Keratinocyte (primary cell): ENCODE measurements around the gene KLK1. TPM values are rescaled to one million over a fixed set of nuclear protein-coding genes. Genes with fewer than 3 reads are reported as not detected.

ENCODE experiments used
- DNase-seq: peaks from one replicate; pipeline ENCODE4 v3.0.0-alpha.2; 2011; ENCODE audit warnings: low read depth, missing footprints, low spot score
- FAIRE-seq: peaks from 2 replicates; lab custom pipeline; 2011; peaks lifted over from hg19 to GRCh38; lab: Jason Lieb, UNC
- H2AFZ ChIP-seq: 2 replicates; pipeline ENCODE4 v1.6.0; 2012; ENCODE audit warnings: low read length, control low read depth, inconsistent platforms; ENCODE audit not compliant: control insufficient read depth
- H3K27ac ChIP-seq: 2 replicates; pipeline ENCODE4 v1.5.1; 2011; ENCODE audit warnings: low read length; ENCODE audit not compliant: control insufficient read depth, insufficient read depth
- H3K27me3 ChIP-seq: 3 replicates; pipeline ENCODE4 v1.6.0; 2011; ENCODE audit warnings: low read length; ENCODE audit not compliant: control insufficient read depth, insufficient read depth; ENCODE audit errors: extremely low read depth
- H3K36me3 ChIP-seq, 2 experiments: 2 replicates in 1 of 2; 3 replicates in 1 of 2; pipeline ENCODE4 v1.5.1; 2011; ENCODE audit warnings: low read length in 2 of 2, mild to moderate bottlenecking in 1 of 2; ENCODE audit not compliant: control insufficient read depth in 2 of 2, insufficient read depth in 2 of 2; ENCODE audit errors: extremely low read depth in 1 of 2
- H3K4me1 ChIP-seq: 3 replicates; pipeline ENCODE4 v1.5.1; 2011; ENCODE audit warnings: low read length; ENCODE audit not compliant: control insufficient read depth, insufficient read depth; ENCODE audit errors: extremely low read depth
- H3K4me2 ChIP-seq: 3 replicates; pipeline ENCODE4 v1.6.0; 2011; ENCODE audit warnings: low read depth, low read length; ENCODE audit not compliant: control insufficient read depth, insufficient read depth; ENCODE audit errors: extremely low read depth
- H3K4me3 ChIP-seq, 3 experiments: fragments of 200-600 bp in 1 of 3; sonication (generic) in 1 of 3; 2 replicates in 2 of 3; 3 replicates in 1 of 3; pipeline ENCODE4 v1.5.1; 2011 to 2016; ENCODE audit warnings: low read length in 3 of 3, mild to moderate bottlenecking in 3 of 3, control low read depth in 2 of 3, inconsistent platforms in 1 of 3, low read depth in 1 of 3, mixed read lengths in 1 of 3, mixed run types in 1 of 3, moderate library complexity in 1 of 3; ENCODE audit not compliant: control insufficient read depth in 2 of 3, insufficient read depth in 2 of 3; ENCODE audit errors: extremely low read depth in 1 of 3
- H3K79me2 ChIP-seq: 2 replicates; pipeline ENCODE4 v1.6.0; 2012; ENCODE audit warnings: low read length; ENCODE audit not compliant: control insufficient read depth, insufficient read depth
- H3K9ac ChIP-seq: 3 replicates; pipeline ENCODE4 v1.6.0; 2011; ENCODE audit warnings: low read length; ENCODE audit not compliant: control insufficient read depth, insufficient read depth; ENCODE audit errors: extremely low read depth
- H3K9me1 ChIP-seq: 3 replicates; pipeline ENCODE4 v1.6.0; 2011; ENCODE audit warnings: low read length; ENCODE audit not compliant: control insufficient read depth, insufficient read depth; ENCODE audit errors: extremely low read depth
- H3K9me3 ChIP-seq: 2 replicates; pipeline ENCODE4 v1.5.1; 2012; ENCODE audit warnings: low read depth, low read length; ENCODE audit not compliant: control insufficient read depth
- H4K20me1 ChIP-seq: 3 replicates; pipeline ENCODE4 v1.6.0; 2011; ENCODE audit warnings: low read length; ENCODE audit not compliant: control insufficient read depth, insufficient read depth; ENCODE audit errors: extremely low read depth
- EZH2 ChIP-seq: IDR thresholded peaks from one replicate; pipeline ENCODE4 v1.6.1; 2012; ENCODE audit warnings: inconsistent platforms, mild to moderate bottlenecking, low read length, moderate library complexity
- dilution Hi-C: fragments of 300-500 bp; cut with MboI; formaldehyde crosslinking; loops from one replicate; pipeline ENCODE4 v1.7.0; 2020; ENCODE audit warnings: low sequenced_read_pairs; ENCODE audit not compliant: extremely low pct_ligation_motif_present
- polyA plus RNA-seq, 5 experiments: library from polyadenylated mRNA; depleted of rRNA in 3 of 5; stranded (reverse) in 3 of 5; stranded (forward) in 1 of 5; unstranded in 1 of 5; fragments of >200 nt; gene quantifications; 1 replicate in 1 of 5; 2 replicates in 3 of 5; 3 replicates in 1 of 5; pipeline versions ENCODE4 v1.2.1 to v1.2.3, GENCODE V29; 2011 to 2012; ENCODE audit warnings: missing spikeins in 2 of 5, low read depth in 1 of 5, low replicate concordance in 1 of 5
- TF ChIP-seq, protein P1 (sequence below), 3 experiments: IDR thresholded peaks in 1 of 3; conservative IDR thresholded peaks in 1 of 3; optimal IDR thresholded peaks in 1 of 3; 2 replicates in 2 of 3; 3 replicates in 1 of 3; pipeline versions ENCODE3 to v1.5.1; 2011; ENCODE audit warnings: low read length in 3 of 3, mild to moderate bottlenecking in 3 of 3, moderate library complexity in 2 of 3, control low read depth in 1 of 3, inconsistent platforms in 1 of 3; ENCODE audit not compliant: insufficient read depth in 2 of 3; ENCODE audit errors: extremely low read depth in 1 of 3

Gene KLK1
- polyA plus RNA-seq, 1 donor (not counting 4 experiments of a cell fraction or from before 2014, with no cell fraction given), result 0.31 TPM

DNA sequence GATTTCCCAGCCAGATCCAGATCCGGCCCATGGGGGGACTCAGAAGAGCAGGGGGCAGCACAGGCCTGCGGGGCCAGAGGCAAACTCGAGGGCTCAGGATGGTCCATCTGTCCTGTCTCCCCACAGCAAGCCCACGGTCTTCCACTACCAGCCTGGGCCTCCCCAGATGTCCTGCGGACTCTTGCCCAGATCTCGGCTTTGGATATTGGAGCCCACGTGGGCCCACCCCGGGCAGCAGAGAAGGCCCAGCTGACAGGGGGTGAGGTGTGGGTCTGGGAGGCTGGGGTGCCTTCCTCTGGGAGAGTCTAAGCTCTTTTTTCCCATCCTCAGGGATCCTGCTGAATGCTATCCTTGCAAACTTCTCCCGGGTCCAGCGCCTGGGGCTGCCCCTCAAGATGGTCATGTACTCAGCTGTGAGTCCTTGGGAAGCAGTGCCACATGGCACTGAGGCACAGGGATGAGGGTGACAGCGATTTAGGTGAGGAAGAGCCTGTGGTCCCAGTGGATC, 30.0 kb downstream of the KLK1 start:
- no peak for FAIRE-seq

DNA sequence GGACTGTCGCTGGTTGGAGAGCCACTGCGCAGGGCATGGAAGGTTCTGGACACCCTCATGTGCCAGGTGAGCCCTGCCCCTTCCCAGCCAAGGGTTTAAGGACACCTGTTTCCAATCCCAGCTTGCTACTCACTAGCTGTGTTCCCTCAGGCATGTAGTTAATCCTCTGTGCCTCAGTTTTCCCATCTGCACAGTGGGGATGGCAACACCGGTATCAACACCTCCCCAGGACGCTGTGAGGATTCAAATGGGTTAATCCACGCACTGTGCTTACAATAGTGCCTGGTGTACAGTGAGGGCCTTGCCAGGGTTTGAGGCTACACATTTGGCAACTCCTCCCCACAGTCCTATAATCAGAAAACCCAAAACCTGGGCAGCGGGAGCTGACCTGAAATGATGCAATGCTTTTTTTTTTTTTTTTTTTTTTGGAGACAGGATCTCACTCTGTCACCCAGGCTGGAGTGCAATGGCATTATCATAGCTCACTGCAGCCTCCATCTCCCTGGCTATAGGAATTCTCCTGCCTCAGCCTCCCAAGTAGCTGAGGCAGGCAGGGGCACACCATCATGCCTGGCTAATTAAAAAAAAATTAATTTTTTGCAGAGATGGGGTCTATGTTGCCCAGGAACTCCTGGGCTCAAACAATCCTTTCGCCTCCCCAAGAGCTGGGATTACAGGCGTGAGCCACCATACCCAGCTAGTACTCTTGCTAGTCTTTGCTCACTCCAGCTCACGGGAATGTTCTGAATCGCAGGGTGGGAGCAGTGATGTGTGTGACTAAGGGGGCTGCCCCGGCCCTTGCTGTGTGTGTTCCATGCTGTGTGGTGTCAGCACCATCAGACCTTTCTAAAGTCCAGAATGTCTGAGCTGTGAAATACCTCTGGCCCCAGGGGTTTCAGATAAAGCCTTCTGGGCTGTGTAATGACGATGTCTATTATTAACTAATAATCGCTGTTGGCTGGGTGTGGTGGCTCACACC, 31.0 kb downstream of the KLK1 start:
- H3K4me1 ChIP-seq, result no peaks in the 10 kb centered on the region
- H3K27ac ChIP-seq, result no peak overlapping the region
- no peak overlapping the region for H3K4me2 ChIP-seq
- FAIRE-seq, result no peak
- dilution Hi-C loops, result no loop called here
- H3K79me2 ChIP-seq, result no peaks in the 10 kb centered on the region
- peaks cover 11 to 13% of the 10 kb centered on the region in 2 experiments for H3K36me3 ChIP-seq
- no peak for DNase-seq
- no peak for TF ChIP-seq EZH2
- TF ChIP-seq, protein P1, sequence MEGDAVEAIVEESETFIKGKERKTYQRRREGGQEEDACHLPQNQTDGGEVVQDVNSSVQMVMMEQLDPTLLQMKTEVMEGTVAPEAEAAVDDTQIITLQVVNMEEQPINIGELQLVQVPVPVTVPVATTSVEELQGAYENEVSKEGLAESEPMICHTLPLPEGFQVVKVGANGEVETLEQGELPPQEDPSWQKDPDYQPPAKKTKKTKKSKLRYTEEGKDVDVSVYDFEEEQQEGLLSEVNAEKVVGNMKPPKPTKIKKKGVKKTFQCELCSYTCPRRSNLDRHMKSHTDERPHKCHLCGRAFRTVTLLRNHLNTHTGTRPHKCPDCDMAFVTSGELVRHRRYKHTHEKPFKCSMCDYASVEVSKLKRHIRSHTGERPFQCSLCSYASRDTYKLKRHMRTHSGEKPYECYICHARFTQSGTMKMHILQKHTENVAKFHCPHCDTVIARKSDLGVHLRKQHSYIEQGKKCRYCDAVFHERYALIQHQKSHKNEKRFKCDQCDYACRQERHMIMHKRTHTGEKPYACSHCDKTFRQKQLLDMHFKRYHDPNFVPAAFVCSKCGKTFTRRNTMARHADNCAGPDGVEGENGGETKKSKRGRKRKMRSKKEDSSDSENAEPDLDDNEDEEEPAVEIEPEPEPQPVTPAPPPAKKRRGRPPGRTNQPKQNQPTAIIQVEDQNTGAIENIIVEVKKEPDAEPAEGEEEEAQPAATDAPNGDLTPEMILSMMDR (optimal IDR thresholded peaks at IDR 0.05 in 1 of 3, IDR thresholded peaks at IDR 0.05 in 1 of 3, conservative IDR thresholded peaks at IDR 0.05 in 1 of 3; ENCODE audit: extremely low read depth in 1 of 3, insufficient read depth in 2 of 3, low read length in 3 of 3), result no peak
- H4K20me1 ChIP-seq, result peaks cover 19% of the 10 kb centered on the region
- no peak overlapping the region for H2AFZ ChIP-seq
- H3K9me3 ChIP-seq, result no peaks in the 10 kb centered on the region
- no peaks in the 10 kb centered on the region for H3K9me1 ChIP-seq
- no peaks in the 10 kb centered on the region for H3K27me3 ChIP-seq
- H3K4me3 ChIP-seq, result no peak overlapping the region
- H3K9ac ChIP-seq, result no peak overlapping the region

More for the DNA sequence above, 30.0 kb downstream of the KLK1 start:
- dilution Hi-C loops, result no loop called here
- H3K4me3 ChIP-seq, result no peak overlapping the region
- H3K9me1 ChIP-seq, result no peaks in the 10 kb centered on the region
- no peak overlapping the region for H3K4me2 ChIP-seq
- TF ChIP-seq EZH2, result no peak
- TF ChIP-seq, protein P1 (optimal IDR thresholded peaks at IDR 0.05 in 1 of 3, IDR thresholded peaks at IDR 0.05 in 1 of 3, conservative IDR thresholded peaks at IDR 0.05 in 1 of 3; ENCODE audit: extremely low read depth in 1 of 3, insufficient read depth in 2 of 3, low read length in 3 of 3), result no peak
- H4K20me1 ChIP-seq, result peaks cover 27% of the 10 kb centered on the region
- no peaks in the 10 kb centered on the region for H3K9me3 ChIP-seq
- H3K4me1 ChIP-seq, result no peaks in the 10 kb centered on the region
- H3K79me2 ChIP-seq, result peaks cover 9% of the 10 kb centered on the region
- peaks cover 17 to 23% of the 10 kb centered on the region in 2 experiments for H3K36me3 ChIP-seq
- no peak overlapping the region for H3K27ac ChIP-seq
- no peak for DNase-seq
- H3K9ac ChIP-seq, result no peak overlapping the region
- H2AFZ ChIP-seq, result no peak overlapping the region
- no peaks in the 10 kb centered on the region for H3K27me3 ChIP-seq
